Cardiac fibroblast (primary cell): ENCODE measurements around the gene CDH23.

Source experiments
- DNase-seq, 2 donors: peaks; one replicate each; pipeline versions ENCODE4 v3.0.0 to v3.0.0-alpha.2; 2010; ENCODE audit warnings: low read depth in 2 of 2
- H3K4me3 ChIP-seq, 2 donors: replicated peaks in 1 of 2; 1 replicate in 1 of 2; 2 replicates in 1 of 2; pipeline ENCODE4 v1.5.1; 2011; ENCODE audit warnings: low read depth in 2 of 2, low read length in 2 of 2, mild to moderate bottlenecking in 2 of 2, moderate library complexity in 1 of 2
- TF ChIP-seq, protein P1 (sequence below): IDR thresholded peaks from one replicate; pipeline ENCODE4 v1.5.1; 2011; ENCODE audit warnings: low read depth, mild to moderate bottlenecking, low read length, inconsistent platforms

Gene CDH23

DNA sequence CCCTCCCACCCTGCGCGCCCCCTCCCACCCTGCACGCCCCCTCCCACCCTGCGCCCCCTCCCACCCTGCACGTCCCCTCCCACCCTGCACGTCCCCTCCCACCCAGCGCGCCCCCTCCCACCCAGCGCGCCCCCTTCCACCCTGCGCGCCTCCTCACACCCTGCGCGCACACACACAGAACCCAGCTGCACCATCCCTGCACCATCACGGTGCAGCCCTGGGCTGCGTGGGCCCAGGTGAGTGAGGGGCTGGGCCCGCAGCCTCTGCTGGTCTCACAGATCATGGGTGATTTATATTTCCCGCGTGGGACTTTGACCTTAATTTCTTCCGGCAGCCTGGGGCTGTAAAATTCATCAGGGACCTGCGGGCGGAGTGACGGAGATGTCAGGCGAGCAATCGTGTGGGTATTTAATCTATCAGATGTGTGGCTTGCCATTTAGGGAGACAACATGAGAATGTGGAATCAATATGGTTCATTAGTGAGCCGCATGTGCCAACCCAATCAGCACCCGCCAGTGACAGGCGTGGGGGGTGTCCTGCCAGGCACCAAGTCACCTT is 265.1 kb downstream of the CDH23 start:
- TF ChIP-seq, protein P1, sequence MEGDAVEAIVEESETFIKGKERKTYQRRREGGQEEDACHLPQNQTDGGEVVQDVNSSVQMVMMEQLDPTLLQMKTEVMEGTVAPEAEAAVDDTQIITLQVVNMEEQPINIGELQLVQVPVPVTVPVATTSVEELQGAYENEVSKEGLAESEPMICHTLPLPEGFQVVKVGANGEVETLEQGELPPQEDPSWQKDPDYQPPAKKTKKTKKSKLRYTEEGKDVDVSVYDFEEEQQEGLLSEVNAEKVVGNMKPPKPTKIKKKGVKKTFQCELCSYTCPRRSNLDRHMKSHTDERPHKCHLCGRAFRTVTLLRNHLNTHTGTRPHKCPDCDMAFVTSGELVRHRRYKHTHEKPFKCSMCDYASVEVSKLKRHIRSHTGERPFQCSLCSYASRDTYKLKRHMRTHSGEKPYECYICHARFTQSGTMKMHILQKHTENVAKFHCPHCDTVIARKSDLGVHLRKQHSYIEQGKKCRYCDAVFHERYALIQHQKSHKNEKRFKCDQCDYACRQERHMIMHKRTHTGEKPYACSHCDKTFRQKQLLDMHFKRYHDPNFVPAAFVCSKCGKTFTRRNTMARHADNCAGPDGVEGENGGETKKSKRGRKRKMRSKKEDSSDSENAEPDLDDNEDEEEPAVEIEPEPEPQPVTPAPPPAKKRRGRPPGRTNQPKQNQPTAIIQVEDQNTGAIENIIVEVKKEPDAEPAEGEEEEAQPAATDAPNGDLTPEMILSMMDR: no peak
- DNase-seq: no peak
- H3K4me3 ChIP-seq: no peak overlapping the region

DNA sequence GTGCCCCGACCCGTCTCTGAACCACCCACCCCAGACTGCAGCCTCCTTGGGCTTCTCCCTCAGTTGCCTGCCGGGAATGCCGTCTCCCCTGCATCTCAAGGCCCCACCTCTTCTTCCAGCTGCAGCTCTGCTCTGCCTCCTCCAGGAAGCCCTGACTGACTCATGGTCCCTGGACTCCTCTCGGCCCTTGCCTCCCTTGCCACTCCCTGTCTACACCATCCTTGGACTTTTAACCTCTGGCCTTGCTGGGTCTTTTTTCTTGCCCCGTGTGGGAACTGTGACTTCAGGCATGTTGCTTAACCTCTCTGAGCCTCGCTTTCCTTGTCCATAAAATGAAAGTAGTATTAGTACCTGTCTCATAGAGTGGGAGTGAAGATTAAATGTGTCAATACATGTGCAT is 266.6 kb downstream of the CDH23 start:
- peak in 1 of 2 donors; percentile 27 for DNase-seq
- TF ChIP-seq, protein P1: no peak
- no peak overlapping the region for H3K4me3 ChIP-seq

DNA sequence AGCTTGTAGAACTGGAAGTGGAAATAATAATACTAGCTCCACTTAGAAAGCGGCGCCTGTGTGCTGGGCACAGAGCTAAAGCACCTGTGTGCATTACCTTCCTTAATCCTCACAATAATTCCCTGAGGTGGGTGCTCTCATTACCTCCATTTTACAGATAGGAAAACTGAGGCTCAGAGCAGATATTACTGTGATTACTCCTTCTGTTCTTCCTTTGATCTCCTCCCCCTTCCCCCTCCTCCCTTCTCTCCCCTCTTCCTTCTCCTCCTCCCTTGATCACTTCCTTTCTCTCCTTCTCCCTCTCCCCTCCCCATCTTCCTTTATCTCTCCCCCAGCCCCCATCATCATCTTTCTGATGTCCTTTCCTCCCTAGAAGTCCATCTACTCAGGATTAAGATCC is 267.9 kb downstream of the CDH23 start:
- no peak for DNase-seq
- TF ChIP-seq, protein P1: no peak
- no peak overlapping the region for H3K4me3 ChIP-seq

DNA sequence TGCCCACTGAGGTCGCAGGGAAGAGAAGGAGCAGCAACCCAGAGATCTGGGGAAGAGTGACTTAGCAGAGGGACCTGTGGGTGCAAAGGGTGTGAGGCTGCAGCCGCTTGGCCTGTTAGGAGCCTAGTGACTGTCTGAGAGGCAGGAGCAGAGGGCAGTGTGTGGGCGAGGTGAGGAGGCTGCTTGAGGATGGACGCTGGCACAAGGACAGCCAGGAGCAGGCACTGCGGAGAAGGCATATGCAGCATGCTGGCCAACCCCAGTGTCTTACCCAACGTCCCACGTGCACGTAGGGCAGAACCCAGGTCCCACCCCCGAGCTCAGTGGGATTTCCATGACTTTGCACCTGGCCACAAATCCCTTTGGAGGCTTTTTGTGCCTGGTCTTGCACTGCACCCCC is 268.7 kb downstream of the CDH23 start:
- no peak overlapping the region for H3K4me3 ChIP-seq

DNA sequence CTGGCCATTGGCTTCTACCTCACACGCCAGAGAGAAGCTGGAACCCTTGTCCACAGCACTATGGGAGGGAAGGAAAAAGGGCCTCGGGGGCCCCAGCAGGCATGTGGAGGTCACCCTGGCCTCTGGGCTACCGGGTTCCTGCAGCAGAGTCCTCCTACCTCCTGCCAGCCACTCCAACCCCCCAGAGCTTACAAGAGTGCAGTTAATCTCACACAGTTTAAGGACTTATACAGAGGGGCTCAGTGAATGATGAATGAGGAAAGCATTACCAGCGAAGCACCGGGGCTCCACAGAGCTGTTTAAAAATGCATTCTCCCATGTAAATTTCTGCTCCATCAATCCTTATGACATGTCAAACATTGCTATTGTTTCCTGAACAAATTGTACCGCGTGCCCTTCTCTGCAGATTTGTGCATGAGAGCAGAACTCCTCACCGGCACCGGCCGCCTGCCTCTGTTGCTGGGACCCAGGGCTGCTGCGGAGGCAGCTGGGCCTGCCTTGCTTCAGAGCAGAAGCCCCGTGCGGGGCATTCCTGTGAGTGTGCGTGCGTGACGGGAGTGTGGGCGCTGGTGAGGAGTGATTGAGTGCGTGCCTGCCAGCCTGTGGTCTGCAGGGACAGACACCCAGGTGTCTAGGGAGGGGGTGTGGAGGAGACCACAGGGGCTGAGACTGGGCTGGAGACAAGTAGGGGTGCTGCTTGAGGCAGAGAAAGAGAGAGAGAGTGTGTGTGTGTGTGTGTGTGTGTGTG is 270.1 kb downstream of the CDH23 start:
- no peak for DNase-seq
- TF ChIP-seq, protein P1: no peak
- no peak overlapping the region for H3K4me3 ChIP-seq

More for the DNA sequence above, 268.7 kb downstream of the CDH23 start:
- no peak for DNase-seq
- TF ChIP-seq, protein P1: no peak

DNA sequence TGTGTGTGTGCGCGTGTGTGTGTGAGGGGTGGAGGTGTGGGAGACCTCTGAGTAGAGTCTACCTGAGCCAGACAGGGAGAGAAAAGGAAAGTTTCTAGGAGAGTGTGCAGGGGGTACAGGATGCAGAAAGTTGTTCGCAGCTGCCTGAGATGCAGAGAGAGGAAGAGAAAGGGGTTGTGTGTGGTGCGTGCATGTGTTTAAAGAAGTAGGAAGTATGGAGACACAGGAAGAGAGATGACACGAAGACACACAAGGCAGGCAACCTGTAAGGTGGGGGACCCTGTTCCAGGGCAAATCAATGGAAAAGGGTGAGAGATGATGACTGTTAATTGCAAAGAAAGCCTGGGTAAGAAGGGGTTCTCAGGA is 270.6 kb downstream of the CDH23 start:
- H3K4me3 ChIP-seq: no peak overlapping the region
- TF ChIP-seq, protein P1: no peak
- DNase-seq: no peak
